ENCODE data around the gene DNAJB12.
"Not testable (repeated sequence)": the region's sequence is repeated elsewhere in the genome, so short reads cannot be mapped to it uniquely, and the experiment has no call there.

Gene DNAJB12

DNA sequence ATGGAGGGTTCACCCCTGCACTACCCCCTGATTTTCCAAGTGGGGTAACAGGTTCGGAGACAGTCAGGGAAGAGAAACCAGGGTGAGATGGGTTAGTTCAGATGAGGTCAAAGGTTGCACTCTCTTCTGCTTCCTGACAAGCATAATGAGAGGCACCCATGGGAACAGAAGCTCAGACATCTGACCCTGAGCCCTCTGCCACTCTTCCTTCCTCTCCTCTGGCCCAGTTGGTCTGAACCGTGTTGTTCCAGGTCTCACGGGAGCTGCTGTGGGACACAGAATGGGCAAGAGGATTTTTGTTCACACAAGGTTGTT, 38.4 kb downstream of the DNAJB12 start:
- Histone ChIP-seq H3K27me3 (ENCODE audit: control insufficient read depth, insufficient read depth, low read length) (no peaks in the 10 kb centered on the region), H3K36me3 (ENCODE audit: control insufficient read depth, insufficient read depth, low read length) (no peaks in the 10 kb centered on the region), H3K9ac (ENCODE audit: low read length) (no peak overlapping the region), H3K4me1 (ENCODE audit: control insufficient read depth, insufficient read depth, low read length) (peaks cover 23% of the 10 kb centered on the region), H3K4me3 (ENCODE audit: low read length) (no peak overlapping the region), H3K27ac (ENCODE audit: low read depth, low read length) (peak overlapping the region; percentile 68)

DNA sequence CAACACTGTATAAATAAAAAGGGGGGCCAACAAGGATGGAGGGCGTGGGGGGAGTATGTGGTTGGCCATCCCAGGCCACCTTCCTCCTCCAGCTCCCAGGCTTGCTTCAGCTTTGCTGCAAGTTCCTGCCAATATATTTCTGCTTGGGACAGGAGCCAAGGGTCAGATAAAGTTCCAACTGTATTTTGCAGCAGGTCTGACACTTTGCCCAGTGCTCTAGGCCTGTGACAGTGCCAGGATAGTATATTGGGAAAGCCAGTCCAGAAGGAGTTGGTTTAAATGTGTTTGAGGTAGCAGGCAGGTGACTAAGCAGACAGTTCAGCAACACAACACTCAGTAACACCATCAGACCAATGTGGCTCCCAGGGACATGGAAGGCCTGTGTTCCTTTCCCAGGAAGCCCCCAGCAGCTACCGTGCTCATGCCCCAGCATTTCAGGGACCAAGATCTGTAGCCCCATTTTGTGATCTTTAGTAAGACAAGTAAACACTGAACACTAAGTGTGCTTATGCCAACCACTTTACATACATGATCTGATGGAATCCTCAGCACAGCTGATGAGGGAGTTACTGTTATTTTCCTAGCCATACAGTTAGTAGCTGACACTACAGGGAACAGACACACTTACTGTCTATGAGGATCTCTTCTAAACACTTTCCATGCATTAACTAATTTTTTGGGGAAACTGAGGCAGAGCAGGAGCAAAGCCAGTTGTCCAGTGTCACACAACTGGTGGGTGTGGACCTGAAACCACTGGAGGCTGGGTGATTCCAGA, 38.9 kb downstream of the DNAJB12 start:
- Histone ChIP-seq H3K27me3 (ENCODE audit: control insufficient read depth, insufficient read depth, low read length) (no peaks in the 10 kb centered on the region), H3K36me3 (ENCODE audit: control insufficient read depth, insufficient read depth, low read length) (no peaks in the 10 kb centered on the region), H3K27ac (ENCODE audit: low read depth, low read length) (peak overlapping the region; percentile 68), H3K9ac (ENCODE audit: low read length) (no peak overlapping the region), H3K4me1 (ENCODE audit: control insufficient read depth, insufficient read depth, low read length) (peaks cover 21% of the 10 kb centered on the region), H3K4me3 (ENCODE audit: low read length) (no peak overlapping the region)

DNA sequence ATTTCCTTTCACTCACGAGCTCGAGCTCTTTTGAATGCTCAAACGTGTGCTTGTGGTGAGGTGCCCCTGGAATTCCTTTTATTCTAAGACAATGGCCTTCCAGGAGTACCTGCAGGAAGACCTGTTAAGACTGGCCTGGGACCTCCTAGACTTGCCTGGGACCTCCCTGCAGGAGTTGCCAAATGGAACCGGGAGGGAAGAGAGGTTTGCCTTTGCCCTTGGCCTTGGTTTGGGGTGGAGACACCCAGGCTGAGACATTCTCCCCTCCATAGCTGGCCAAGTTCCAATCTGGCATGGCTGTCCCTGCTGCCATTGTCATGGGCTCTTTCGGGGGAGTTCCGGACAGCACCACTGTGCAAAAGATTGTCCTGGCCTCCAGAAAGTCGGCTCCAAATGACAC, 39.7 kb downstream of the DNAJB12 start:
- Histone ChIP-seq H3K4me3 (ENCODE audit: low read length) (peak overlapping the region; percentile 6), H3K27ac (ENCODE audit: low read depth, low read length) (no peak overlapping the region), H3K27me3 (ENCODE audit: control insufficient read depth, insufficient read depth, low read length) (no peaks in the 10 kb centered on the region), H3K36me3 (ENCODE audit: control insufficient read depth, insufficient read depth, low read length) (no peaks in the 10 kb centered on the region), H3K4me1 (ENCODE audit: control insufficient read depth, insufficient read depth, low read length) (peaks cover 15% of the 10 kb centered on the region), H3K9ac (ENCODE audit: low read length) (no peak overlapping the region)

DNA sequence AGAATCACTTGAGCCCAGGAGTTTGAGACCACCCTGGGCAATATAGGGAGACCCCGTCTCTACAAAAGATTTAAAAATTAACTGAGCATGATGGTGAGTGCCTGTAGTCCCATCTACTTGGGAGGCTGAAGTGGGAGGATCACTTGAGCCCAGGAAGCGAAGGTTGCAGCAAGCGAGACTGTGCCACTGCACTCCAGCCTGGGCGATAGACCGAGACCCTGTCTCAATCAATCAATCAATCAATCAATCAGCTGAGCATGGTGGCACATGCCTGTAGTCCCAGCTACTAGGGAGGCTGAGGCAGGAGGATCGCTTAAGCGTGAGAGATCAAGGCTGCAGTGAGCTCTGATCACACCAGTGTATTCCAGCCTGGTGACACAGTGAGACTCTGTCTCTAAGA, 40.5 kb downstream of the DNAJB12 start:
- H3K4me3 ChIP-seq (ENCODE audit: low read length), result no peak overlapping the region
- H3K36me3 ChIP-seq (ENCODE audit: control insufficient read depth, insufficient read depth, low read length), result no peaks in the 10 kb centered on the region
- H3K9ac ChIP-seq (ENCODE audit: low read length), result no peak overlapping the region
- no peak overlapping the region for H3K27ac ChIP-seq (ENCODE audit: low read depth, low read length)
- H3K27me3 ChIP-seq (ENCODE audit: control insufficient read depth, insufficient read depth, low read length), result no peaks in the 10 kb centered on the region
- H3K4me1 ChIP-seq (ENCODE audit: control insufficient read depth, insufficient read depth, low read length), result peaks cover 12% of the 10 kb centered on the region

DNA sequence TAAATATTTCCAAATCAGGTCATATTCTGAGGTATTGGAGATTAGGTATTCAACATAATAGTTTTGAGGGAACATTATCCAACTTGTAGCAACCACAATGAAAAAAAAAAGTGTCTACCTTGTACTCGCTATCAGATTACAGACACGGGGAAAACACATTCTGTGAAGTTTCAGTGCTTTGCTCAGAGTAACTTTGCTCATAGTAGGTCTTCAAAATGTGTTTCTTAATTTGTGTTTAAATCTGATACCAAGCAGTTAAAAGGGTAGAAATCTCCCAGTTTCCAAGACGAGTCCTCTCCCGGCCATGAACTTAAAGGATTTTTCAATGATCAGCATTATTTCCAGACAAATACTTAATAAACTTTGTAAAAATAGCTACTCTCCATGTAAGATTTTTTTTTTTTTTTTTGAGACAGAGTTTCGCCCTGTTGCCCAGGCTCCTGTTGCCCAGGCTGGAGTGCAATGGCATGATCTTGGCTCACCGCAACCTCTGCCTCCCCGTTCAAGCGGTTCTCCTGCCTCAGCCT, 41.8 kb downstream of the DNAJB12 start:
- Histone ChIP-seq H3K36me3 (ENCODE audit: control insufficient read depth, insufficient read depth, low read length) (no peaks in the 10 kb centered on the region), H3K4me1 (ENCODE audit: control insufficient read depth, insufficient read depth, low read length) (peaks cover 12% of the 10 kb centered on the region)

DNA sequence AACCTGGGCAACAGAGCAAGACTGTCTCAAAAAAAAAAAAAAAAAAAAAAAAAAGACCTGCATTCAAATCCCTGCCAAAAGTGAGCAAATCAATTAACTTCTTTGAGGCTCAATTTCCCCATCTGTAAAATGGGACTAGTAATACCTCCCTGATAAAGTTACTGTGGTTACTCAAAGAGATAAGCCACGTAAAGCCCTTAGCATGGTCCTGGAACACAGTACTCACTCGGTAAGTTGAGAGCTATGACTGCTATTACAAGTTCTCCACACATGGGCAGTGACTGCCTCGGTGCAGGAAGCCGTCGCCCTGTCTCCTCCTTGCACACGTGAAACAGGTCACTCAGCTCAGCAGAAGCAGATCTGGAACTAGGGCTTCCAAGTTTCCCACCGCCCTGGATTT, 43.1 kb downstream of the DNAJB12 start:
- Histone ChIP-seq H3K27me3 (ENCODE audit: control insufficient read depth, insufficient read depth, low read length) (no peaks in the 10 kb centered on the region), H3K4me3 (ENCODE audit: low read length) (no peak overlapping the region), H3K4me1 (ENCODE audit: control insufficient read depth, insufficient read depth, low read length) (peaks cover 12% of the 10 kb centered on the region), H3K36me3 (ENCODE audit: control insufficient read depth, insufficient read depth, low read length) (no peaks in the 10 kb centered on the region), H3K27ac (ENCODE audit: low read depth, low read length) (no peak overlapping the region), H3K9ac (ENCODE audit: low read length) (no peak overlapping the region)

More for the DNA sequence above, 41.8 kb downstream of the DNAJB12 start:
- Histone ChIP-seq H3K27me3 (ENCODE audit: control insufficient read depth, insufficient read depth, low read length) (no peaks in the 10 kb centered on the region), H3K4me3 (ENCODE audit: low read length) (no peak overlapping the region), H3K9ac (ENCODE audit: low read length) (no peak overlapping the region), H3K27ac (ENCODE audit: low read depth, low read length) (no peak overlapping the region)

DNA sequence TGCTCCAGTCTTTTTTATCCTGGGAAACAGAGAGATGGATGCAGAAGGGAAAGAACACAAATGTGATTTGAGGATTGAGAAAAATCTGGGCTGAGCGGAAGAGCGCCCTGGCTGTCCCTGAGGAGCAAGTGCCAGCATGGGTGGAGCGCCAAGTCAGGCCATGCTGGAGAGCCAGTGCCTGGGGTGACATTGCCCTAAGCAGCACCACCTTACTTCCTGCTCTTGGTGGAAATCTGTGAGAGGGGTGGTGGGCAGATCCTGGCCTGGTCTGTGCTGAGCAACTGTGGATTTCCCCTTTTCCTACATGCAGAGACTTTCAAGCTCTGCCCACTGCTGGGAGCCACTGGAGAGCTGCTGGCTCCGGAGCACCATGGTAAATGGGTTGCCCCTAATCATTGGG, 44.1 kb downstream of the DNAJB12 start:
- H3K4me1 ChIP-seq (ENCODE audit: control insufficient read depth, insufficient read depth, low read length), result peaks cover 5% of the 10 kb centered on the region
- H3K27ac ChIP-seq (ENCODE audit: low read depth, low read length), result no peak overlapping the region
- peak overlapping the region; percentile 27 for H3K9ac ChIP-seq (ENCODE audit: low read length)
- H3K36me3 ChIP-seq (ENCODE audit: control insufficient read depth, insufficient read depth, low read length), result no peaks in the 10 kb centered on the region
- no peak overlapping the region for H3K4me3 ChIP-seq (ENCODE audit: low read length)
- no peaks in the 10 kb centered on the region for H3K27me3 ChIP-seq (ENCODE audit: control insufficient read depth, insufficient read depth, low read length)

DNA sequence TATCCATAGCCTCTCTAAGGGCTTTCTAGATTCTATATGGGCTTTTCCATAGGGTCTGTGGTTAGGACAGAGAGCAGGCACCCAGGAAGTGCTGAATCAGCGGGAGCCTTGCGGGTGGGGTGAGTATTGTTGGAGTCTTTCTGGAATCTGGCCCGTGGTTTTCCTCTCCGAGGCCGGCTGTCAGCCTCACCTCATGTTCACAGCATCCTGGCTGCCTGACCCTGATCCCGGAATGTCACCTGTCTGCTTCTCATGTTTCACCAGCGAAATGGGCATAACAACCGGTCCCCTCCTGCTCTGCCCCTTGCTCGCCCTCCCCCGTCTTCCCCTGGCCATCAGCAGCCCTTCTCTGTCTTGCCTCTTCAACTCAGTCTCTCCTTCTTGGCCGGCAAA, 44.5 kb downstream of the DNAJB12 start:
- Histone ChIP-seq H3K9ac (ENCODE audit: low read length) (no peak overlapping the region), H3K4me1 (ENCODE audit: control insufficient read depth, insufficient read depth, low read length) (peaks cover 1% of the 10 kb centered on the region), H3K4me3 (ENCODE audit: low read length) (no peak overlapping the region)

DNA sequence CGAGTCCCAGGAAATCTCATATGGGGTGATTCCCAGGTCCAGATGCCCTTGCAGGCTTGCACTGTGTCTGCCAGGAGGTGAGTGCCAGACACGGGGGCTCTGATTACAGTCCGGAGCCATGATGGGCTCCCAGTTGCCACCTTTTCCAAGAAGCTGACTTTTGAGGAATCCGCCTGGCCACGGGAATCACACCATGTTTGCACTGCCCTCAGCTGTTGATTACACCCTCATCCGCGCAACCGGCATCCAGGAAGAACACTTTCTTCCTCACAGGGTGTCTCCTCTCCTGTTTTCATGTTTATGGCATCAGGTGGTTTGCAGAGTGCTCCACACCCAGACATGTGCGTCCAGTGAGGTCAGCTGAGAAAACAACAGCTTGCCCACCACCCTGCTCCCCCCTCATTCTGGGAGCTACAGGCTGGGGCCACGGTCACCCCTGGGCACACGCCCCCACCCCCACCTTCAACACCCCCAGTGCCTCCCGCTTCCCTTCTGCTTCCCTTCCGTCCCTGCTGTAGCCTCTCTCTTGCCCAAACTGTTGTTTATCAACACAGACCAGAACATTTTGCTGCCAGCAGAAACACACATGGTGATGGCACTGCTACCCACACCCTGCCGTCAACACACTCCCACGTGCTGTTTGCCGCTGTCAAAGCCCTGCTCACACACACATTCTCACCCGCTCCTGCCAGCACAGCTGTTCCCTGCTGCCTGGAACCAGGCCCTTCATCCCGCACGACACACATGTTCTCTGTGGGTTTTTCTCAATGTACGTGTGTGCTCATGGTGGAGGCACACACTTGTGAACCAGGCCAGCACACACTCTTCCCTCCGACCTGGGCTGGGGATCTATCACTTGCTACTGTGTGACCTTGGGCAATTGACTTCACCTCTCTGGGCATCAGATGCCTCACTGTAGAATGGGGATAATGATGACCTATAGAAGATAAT, 45.2 kb downstream of the DNAJB12 start:
- Histone ChIP-seq H3K27ac (ENCODE audit: low read depth, low read length) (no peak overlapping the region), H3K4me1 (ENCODE audit: control insufficient read depth, insufficient read depth, low read length) (no peaks in the 10 kb centered on the region), H3K9ac (ENCODE audit: low read length) (no peak overlapping the region), H3K4me3 (ENCODE audit: low read length) (no peak overlapping the region), H3K27me3 (ENCODE audit: control insufficient read depth, insufficient read depth, low read length) (no peaks in the 10 kb centered on the region), H3K36me3 (ENCODE audit: control insufficient read depth, insufficient read depth, low read length) (no peaks in the 10 kb centered on the region)

More for the DNA sequence above, 44.5 kb downstream of the DNAJB12 start:
- Histone ChIP-seq H3K27ac (ENCODE audit: low read depth, low read length) (no peak overlapping the region), H3K36me3 (ENCODE audit: control insufficient read depth, insufficient read depth, low read length) (no peaks in the 10 kb centered on the region), H3K27me3 (ENCODE audit: control insufficient read depth, insufficient read depth, low read length) (no peaks in the 10 kb centered on the region)

DNA sequence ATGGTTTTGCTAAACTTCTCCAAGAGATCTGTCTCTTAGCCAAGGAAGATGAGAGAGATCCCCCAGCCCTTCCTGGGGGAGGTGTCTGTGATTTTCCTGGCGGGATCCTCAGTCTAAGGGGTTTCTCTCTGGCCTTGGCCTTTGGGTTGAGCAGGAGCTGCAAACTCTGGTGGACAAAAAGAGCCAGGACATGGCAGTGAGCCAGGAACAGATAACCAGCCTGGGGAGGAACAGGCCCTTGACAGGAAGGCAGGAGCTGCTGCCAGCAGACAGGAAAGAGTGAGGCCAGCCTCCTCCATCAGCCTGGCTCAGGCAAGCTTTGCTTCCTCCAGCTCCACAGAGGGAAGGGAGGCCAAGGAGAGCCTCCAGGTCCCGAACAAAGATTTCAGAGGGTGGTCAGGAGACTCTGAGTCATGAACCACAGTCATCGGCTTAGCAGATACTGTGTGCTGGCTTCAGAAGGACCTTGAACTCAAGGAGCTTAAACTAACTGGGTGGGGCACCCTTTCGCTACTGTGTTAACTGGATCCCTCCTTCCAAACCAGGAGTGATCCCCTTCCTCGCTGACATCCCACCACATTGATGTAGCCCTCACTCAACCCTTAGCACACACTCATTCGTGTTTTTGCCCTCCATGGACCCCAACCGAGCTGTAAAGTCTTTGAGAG, 46.3 kb downstream of the DNAJB12 start:
- H3K27ac ChIP-seq (ENCODE audit: low read depth, low read length), result no peak overlapping the region
- no peak overlapping the region for H3K9ac ChIP-seq (ENCODE audit: low read length)
- H3K27me3 ChIP-seq (ENCODE audit: control insufficient read depth, insufficient read depth, low read length), result no peaks in the 10 kb centered on the region
- no peaks in the 10 kb centered on the region for H3K4me1 ChIP-seq (ENCODE audit: control insufficient read depth, insufficient read depth, low read length)
- no peak overlapping the region for H3K4me3 ChIP-seq (ENCODE audit: low read length)
- no peaks in the 10 kb centered on the region for H3K36me3 ChIP-seq (ENCODE audit: control insufficient read depth, insufficient read depth, low read length)

DNA sequence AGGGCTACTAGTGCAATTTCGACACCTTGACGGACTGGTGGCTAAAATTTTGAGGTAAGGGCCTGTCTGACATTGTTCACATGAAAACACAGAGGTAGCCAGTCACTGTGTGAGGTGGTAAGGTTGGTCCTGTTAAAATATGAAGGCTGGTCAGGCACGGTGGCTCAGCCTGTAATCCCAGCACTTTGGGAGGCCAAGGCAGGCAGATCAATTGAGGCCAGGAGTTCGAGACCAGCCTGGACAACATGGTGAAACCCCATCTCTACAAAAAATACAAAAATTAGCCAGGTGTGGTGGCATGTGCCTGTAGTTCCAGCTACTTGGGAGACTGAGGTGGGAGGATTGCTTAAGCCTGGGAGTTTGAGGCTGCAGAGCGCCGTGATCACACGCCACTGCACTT, 47.0 kb downstream of the DNAJB12 start:
- not testable (repeated sequence) for H3K36me3 ChIP-seq (ENCODE audit: control insufficient read depth, insufficient read depth, low read length); H3K9ac ChIP-seq (ENCODE audit: low read length); H3K27ac ChIP-seq (ENCODE audit: low read depth, low read length); H3K4me1 ChIP-seq (ENCODE audit: control insufficient read depth, insufficient read depth, low read length); H3K27me3 ChIP-seq (ENCODE audit: control insufficient read depth, insufficient read depth, low read length); H3K4me3 ChIP-seq (ENCODE audit: low read length)

DNA sequence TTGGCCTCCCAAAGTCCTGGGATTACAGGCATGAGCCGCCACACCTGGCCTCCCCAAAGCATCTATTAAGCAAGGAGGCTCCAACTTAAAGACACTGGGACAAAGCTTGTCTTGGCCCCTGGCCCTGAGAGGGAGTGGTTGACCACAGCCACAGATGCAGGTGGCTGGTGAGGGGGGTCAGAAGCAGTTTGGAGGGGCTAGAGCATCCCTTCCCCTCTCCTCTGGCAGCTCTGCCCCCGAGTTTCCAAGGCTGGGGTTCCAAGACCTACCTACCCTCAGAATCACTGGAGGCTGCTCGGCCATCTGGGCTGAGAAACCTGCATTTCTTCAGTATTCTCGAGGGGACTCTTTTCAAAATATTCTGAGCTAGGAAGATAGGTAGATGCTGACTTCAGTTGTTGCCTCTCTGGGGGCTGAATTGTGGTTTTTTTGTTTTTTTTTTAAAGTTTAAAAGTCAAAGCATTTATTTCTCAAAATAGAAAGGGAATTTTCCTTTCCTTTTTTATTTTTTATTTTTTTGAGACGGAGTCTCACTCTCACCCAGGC, 48.4 kb downstream of the DNAJB12 start:
- Histone ChIP-seq H3K27ac (ENCODE audit: low read depth, low read length) (no peak overlapping the region), H3K27me3 (ENCODE audit: control insufficient read depth, insufficient read depth, low read length) (no peaks in the 10 kb centered on the region), H3K36me3 (ENCODE audit: control insufficient read depth, insufficient read depth, low read length) (no peaks in the 10 kb centered on the region), H3K4me3 (ENCODE audit: low read length) (no peak overlapping the region), H3K9ac (ENCODE audit: low read length) (no peak overlapping the region), H3K4me1 (ENCODE audit: control insufficient read depth, insufficient read depth, low read length) (no peaks in the 10 kb centered on the region)
